Thyroid gland (tissue), 4 donors: Measurements from ENCODE around the gene SCUBE3. TPM values are rescaled to one million over a fixed set of nuclear protein-coding genes. Genes with fewer than 3 reads are reported as not detected.
A peak's percentile ranks its signal among the peaks of the same experiment; 100 is the strongest.

Experiments
- DNase-seq, 2 donors: peaks; one replicate each; pipeline ENCODE4 v3.0.0-alpha.2; 2019
- H3K27ac ChIP-seq, 3 donors: fragments of 200-600 bp; sonication (generic); 1 replicate in 2 of 3; 2 replicates in 1 of 3; pipeline ENCODE4 v1.5.1; 2016 to 2019; ENCODE audit warnings: mild to moderate bottlenecking in 1 of 3, moderate library complexity in 1 of 3
- H3K27me3 ChIP-seq: fragments of 200-600 bp; sonication (generic); one replicate; pipeline ENCODE4 v1.5.1; 2019
- H3K36me3 ChIP-seq, 2 donors: fragments of 200-600 bp; sonication (generic); one replicate each; pipeline ENCODE4 v1.5.1; 2016 to 2019
- H3K4me1 ChIP-seq, 2 donors: fragments of 200-600 bp; sonication (generic); one replicate each; pipeline ENCODE4 v1.5.1; 2017 to 2019
- H3K4me3 ChIP-seq, 3 donors: fragments of 200-600 bp; sonication (generic); replicated peaks in 1 of 3; 1 replicate in 2 of 3; 2 replicates in 1 of 3; pipeline ENCODE4 v1.5.1; 2016; ENCODE audit warnings: mild to moderate bottlenecking in 1 of 3
- H3K9me3 ChIP-seq: fragments of 200-600 bp; sonication (generic); one replicate; pipeline ENCODE4 v1.5.1; 2017
- CTCF ChIP-seq, 6 experiments: fragments of 200-600 bp in 3 of 6; fragments of 450-650 bp in 3 of 6; sonication (generic) in 3 of 6; IDR thresholded peaks; one replicate each; pipeline ENCODE4 v1.5.1; 2016 to 2019; ENCODE audit warnings: antibody characterized with exemption in 6 of 6, mild to moderate bottlenecking in 2 of 6, inconsistent platforms in 1 of 6, moderate library complexity in 1 of 6
- POLR2A ChIP-seq, 2 donors: fragments of 450-650 bp; IDR thresholded peaks; one replicate each; pipeline ENCODE4 v1.6.1; 2017; ENCODE audit warnings: antibody characterized with exemption in 2 of 2, mild to moderate bottlenecking in 2 of 2, moderate library complexity in 1 of 2
- WGBS, 2 donors: methylation state at CpG; one replicate each; pipeline ENCODE4 v1.1.5; 2017; 5-methylcytosine and 5-hydroxymethylcytosine counted together
- intact Hi-C: fragments of 100-400 bp; cut with DNase I; formaldehyde crosslinking; loops from one replicate; pipeline ENCODE4 v1.15.1; 2023
- total RNA-seq, 4 donors: library from RNA; depleted of rRNA; stranded (reverse); fragments of >200 nt; gene quantifications; one replicate each; pipeline ENCODE4 v1.2.3, GENCODE V29; 2016

The SCUBE3 gene
- total RNA-seq, 4 donors from 2014 or later: 45.5 to 119 (median 66.3) TPM

- intact Hi-C loops: no loop called here
- Histone ChIP-seq H3K27ac (peak overlapping the region in 2 of 3 donors; percentile 76 to 90), H3K36me3 (no peaks in the 10 kb centered on the region), H3K4me3 (no peak overlapping the region), H3K9me3 (no peaks in the 10 kb centered on the region), H3K27me3 (no peaks in the 10 kb centered on the region), H3K4me1 (peaks cover 41 to 51% of the 10 kb centered on the region in 2 donors)
- TF ChIP-seq POLR2A (IDR thresholded peaks at IDR 0.05) (no peak), CTCF (IDR thresholded peaks at IDR 0.05) (no peak)
- no peak for DNase-seq
These were observed 46.3 kb upstream of the SCUBE3 start for GRCh38 chr6:35167505-35167904.

- intact Hi-C loops: no loop called here
- H3K36me3 ChIP-seq: no peaks in the 10 kb centered on the region
- DNase-seq: peak; percentile 84 to 88
- TF ChIP-seq POLR2A (IDR thresholded peaks at IDR 0.05) (no peak), CTCF (IDR thresholded peaks at IDR 0.05) (no peak)
- H3K4me1 ChIP-seq: peaks cover 39 to 46% of the 10 kb centered on the region in 2 donors
- peak overlapping the region; percentile 60 to 90 (median 81) for H3K27ac ChIP-seq
- no peaks in the 10 kb centered on the region for H3K27me3 ChIP-seq
- 13 to 43% methylated on average over 7 of the region's 7 CpGs for WGBS, 2 donors
- H3K4me3 ChIP-seq: no peak overlapping the region
- H3K9me3 ChIP-seq: no peaks in the 10 kb centered on the region
These were observed 45.3 kb upstream of the SCUBE3 start for GRCh38 chr6:35168461-35168861.

- intact Hi-C loops: no loop called here
- peaks cover 39 to 40% of the 10 kb centered on the region in 2 donors for H3K4me1 ChIP-seq
- H3K4me3 ChIP-seq: no peak overlapping the region
- WGBS, 2 donors: 84 to 88% methylated on average over 1 of the region's 1 CpG
- no peak for TF ChIP-seq POLR2A (IDR thresholded peaks at IDR 0.05)
- no peak for TF ChIP-seq CTCF (IDR thresholded peaks at IDR 0.05)
- no peaks in the 10 kb centered on the region for H3K27me3 ChIP-seq
- H3K27ac ChIP-seq: no peak overlapping the region
- no peaks in the 10 kb centered on the region for H3K9me3 ChIP-seq
- no peak for DNase-seq
- H3K36me3 ChIP-seq: no peaks in the 10 kb centered on the region
These were observed 43.6 kb upstream of the SCUBE3 start for GRCh38 chr6:35170166-35170565.

- Histone ChIP-seq H3K36me3 (no peaks in the 10 kb centered on the region), H3K27ac (no peak overlapping the region), H3K9me3 (no peaks in the 10 kb centered on the region), H3K4me1 (peaks cover 32 to 33% of the 10 kb centered on the region in 2 donors), H3K27me3 (no peaks in the 10 kb centered on the region), H3K4me3 (no peak overlapping the region)
- intact Hi-C loops: no loop called here
- WGBS, 2 donors: 96 to 98% methylated on average over 3 of the region's 3 CpGs
- DNase-seq: no peak
- TF ChIP-seq CTCF (IDR thresholded peaks at IDR 0.05): no peak
- no peak for TF ChIP-seq POLR2A (IDR thresholded peaks at IDR 0.05)
These were observed 42.9 kb upstream of the SCUBE3 start for GRCh38 chr6:35170891-35171290.

- H3K4me1 ChIP-seq: peaks cover 11 to 17% of the 10 kb centered on the region in 2 donors
- H3K9me3 ChIP-seq: no peaks in the 10 kb centered on the region
- DNase-seq: no peak
- no peaks in the 10 kb centered on the region for H3K36me3 ChIP-seq
- no peak overlapping the region for H3K27ac ChIP-seq
- WGBS, 2 donors: 89 to 91% methylated on average over 5 of the region's 5 CpGs
- no peaks in the 10 kb centered on the region for H3K27me3 ChIP-seq
- no peak for TF ChIP-seq POLR2A (IDR thresholded peaks at IDR 0.05)
- TF ChIP-seq CTCF (IDR thresholded peaks at IDR 0.05): no peak
- intact Hi-C loops: no loop called here
- no peak overlapping the region for H3K4me3 ChIP-seq
These were observed 40.7 kb upstream of the SCUBE3 start for GRCh38 chr6:35173044-35173426.
